Dendritic cell treated with granulocyte-macrophage colony-stimulating factor and Interleukin-4, amounts not matched to agents 40 ng/mL and 50 ng/mL, for 4 days (primary cell): ENCODE data around the gene RYR2.
"Not testable (repeated sequence)": the region's sequence is repeated elsewhere in the genome, so short reads cannot be mapped to it uniquely, and the experiment has no call there.

Experiments
- H3K27ac Mint-ChIP-seq: one replicate; pipeline ENCODE4 v1.8.0; 2022; ENCODE audit warnings: mild to moderate bottlenecking, mixed read lengths
- H3K27me3 Mint-ChIP-seq: one replicate; pipeline ENCODE4 v1.8.0; 2022; ENCODE audit warnings: mild to moderate bottlenecking, mixed read lengths
- H3K36me3 Mint-ChIP-seq: one replicate; pipeline ENCODE4 v1.8.0; 2022; ENCODE audit warnings: low read depth, mixed read lengths
- H3K4me1 Mint-ChIP-seq: one replicate; pipeline ENCODE4 v1.8.0; 2022; ENCODE audit warnings: low read depth, mixed read lengths
- H3K4me3 Mint-ChIP-seq: one replicate; pipeline ENCODE4 v1.8.0; 2022; ENCODE audit warnings: mild to moderate bottlenecking, moderate library complexity, mixed read lengths
- H3K9me3 Mint-ChIP-seq: one replicate; pipeline ENCODE4 v1.8.0; 2022; ENCODE audit warnings: mixed read lengths
- intact Hi-C: fragments of 100-400 bp; cut with micrococcal nuclease; formaldehyde crosslinking; loops from one replicate; pipeline ENCODE4 v1.15.0; 2022

RYR2 gene

GRCh38 chr1:237120683-237121082, 78.7 kb downstream of the RYR2 start:
- intact Hi-C loops = no loop called here
- no peaks in the 10 kb centered on the region for H3K4me1 Mint-ChIP-seq
- no peaks in the 10 kb centered on the region for H3K9me3 Mint-ChIP-seq
- no peaks in the 10 kb centered on the region for H3K36me3 Mint-ChIP-seq
- no peak overlapping the region for H3K4me3 Mint-ChIP-seq
- H3K27ac Mint-ChIP-seq = no peak overlapping the region
- H3K27me3 Mint-ChIP-seq = no peaks in the 10 kb centered on the region

DNA sequence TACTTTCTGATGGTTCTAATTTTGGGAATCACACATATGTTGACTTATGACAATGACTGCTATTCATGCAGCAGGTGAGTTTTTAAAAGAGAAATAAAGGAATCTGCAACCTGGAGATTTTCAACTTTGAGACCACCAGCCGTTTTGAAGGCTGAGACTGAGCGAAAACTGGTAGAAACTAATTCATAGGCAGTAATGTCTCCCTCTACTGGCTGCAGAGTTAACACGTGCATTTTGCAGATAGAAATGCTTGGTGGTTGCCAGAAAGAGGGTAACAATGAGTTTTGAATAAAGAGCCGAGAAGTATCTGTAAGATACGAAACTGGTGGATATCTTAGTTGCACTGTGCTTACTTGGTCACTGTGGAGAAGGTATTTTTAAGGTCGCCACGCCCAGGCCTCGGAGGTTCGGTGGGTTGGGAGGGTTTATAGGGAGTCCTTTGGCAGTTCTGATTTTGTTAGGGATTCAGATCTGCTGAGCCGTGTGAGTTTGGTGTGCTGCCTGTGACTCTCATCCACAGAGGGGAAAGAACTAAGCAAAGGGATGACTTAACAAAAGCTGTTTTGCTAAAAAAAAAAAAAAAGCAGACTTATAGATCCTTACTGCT, 83.0 kb downstream of the RYR2 start:
- H3K27ac Mint-ChIP-seq = no peak overlapping the region
- H3K27me3 Mint-ChIP-seq = no peaks in the 10 kb centered on the region
- no peaks in the 10 kb centered on the region for H3K36me3 Mint-ChIP-seq
- H3K9me3 Mint-ChIP-seq = peaks cover 31% of the 10 kb centered on the region
- intact Hi-C loops = no loop called here
- H3K4me3 Mint-ChIP-seq = no peak overlapping the region
- no peaks in the 10 kb centered on the region for H3K4me1 Mint-ChIP-seq

DNA sequence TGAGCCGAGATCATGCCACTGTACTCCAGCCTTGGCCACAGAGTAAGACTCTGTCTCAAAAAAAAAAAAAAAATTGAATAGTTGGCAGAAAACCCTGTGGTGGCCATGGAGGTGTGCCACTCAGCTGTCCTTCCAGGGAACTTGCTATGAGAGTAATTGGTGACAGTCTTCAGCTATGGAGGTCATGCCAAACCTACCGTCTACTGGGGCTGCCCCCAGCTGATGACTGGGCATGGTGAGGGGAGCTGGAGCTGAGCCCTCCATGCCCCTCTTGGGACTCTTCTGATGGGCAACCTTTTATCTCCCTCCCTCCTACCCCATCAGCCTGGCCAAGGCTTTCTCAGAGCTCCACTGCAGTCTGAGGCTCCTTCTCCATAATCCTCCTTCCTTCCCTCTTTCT, 84.2 kb downstream of the RYR2 start:
- H3K4me3 Mint-ChIP-seq = no peak overlapping the region
- intact Hi-C loops = no loop called here
- no peaks in the 10 kb centered on the region for H3K27me3 Mint-ChIP-seq
- H3K4me1 Mint-ChIP-seq = no peaks in the 10 kb centered on the region
- H3K9me3 Mint-ChIP-seq = peaks cover 36% of the 10 kb centered on the region
- H3K27ac Mint-ChIP-seq = no peak overlapping the region
- H3K36me3 Mint-ChIP-seq = no peaks in the 10 kb centered on the region

GRCh38 chr1:237127301-237127700, 85.3 kb downstream of the RYR2 start:
- intact Hi-C loops, H3K36me3 Mint-ChIP-seq, H3K27me3 Mint-ChIP-seq, H3K27ac Mint-ChIP-seq, H3K4me3 Mint-ChIP-seq, H3K4me1 Mint-ChIP-seq: not testable (repeated sequence)
- H3K9me3 Mint-ChIP-seq = peaks cover 46% of the 10 kb centered on the region

DNA sequence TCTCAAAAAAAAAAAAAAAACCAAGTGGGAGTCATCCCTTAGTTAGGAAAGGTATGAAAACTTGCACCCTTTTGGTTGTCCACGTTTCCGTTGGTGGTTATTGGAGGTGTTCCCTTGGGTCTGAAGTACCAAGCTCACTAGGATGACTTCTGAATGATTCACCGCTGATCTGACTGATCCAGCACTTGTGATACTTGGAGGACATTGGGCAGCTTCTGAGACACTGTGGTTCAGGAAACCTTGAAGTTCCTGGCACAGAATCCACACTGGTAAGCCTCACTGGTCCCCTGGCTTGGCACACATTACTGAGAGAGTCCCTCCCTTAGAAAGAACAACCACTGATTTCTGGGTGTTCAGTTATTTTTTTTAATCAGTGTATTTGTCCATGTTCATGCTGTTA, 91.9 kb downstream of the RYR2 start:
- Mint-ChIP-seq H3K4me3 (no peak overlapping the region), H3K27me3 (no peaks in the 10 kb centered on the region), H3K36me3 (no peaks in the 10 kb centered on the region), H3K27ac (no peak overlapping the region), H3K4me1 (no peaks in the 10 kb centered on the region), H3K9me3 (peaks cover 40% of the 10 kb centered on the region)
- intact Hi-C loops = no loop called here

DNA sequence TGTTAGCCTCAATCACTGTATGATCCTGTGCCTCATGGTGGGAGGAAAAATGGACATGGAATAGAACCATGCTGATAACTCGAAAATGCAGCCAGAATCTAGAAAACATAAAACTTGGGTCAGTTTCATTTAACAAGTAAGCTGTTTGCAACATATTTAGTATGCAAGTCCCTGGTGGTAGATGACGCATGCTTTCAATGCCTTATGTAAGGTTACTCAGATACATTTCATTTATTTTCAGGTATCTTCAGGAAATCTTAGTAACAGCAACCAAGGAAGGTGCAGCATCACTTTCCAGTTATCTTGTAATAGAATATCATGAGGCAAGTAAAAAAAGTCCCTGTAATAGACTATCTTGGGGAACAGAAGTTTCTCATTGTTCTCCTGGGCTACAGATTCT, 92.9 kb downstream of the RYR2 start:
- no peaks in the 10 kb centered on the region for H3K36me3 Mint-ChIP-seq
- no peak overlapping the region for H3K4me3 Mint-ChIP-seq
- intact Hi-C loops = no loop called here
- no peaks in the 10 kb centered on the region for H3K27me3 Mint-ChIP-seq
- H3K9me3 Mint-ChIP-seq = peaks cover 30% of the 10 kb centered on the region
- H3K27ac Mint-ChIP-seq = no peak overlapping the region
- H3K4me1 Mint-ChIP-seq = no peaks in the 10 kb centered on the region

DNA sequence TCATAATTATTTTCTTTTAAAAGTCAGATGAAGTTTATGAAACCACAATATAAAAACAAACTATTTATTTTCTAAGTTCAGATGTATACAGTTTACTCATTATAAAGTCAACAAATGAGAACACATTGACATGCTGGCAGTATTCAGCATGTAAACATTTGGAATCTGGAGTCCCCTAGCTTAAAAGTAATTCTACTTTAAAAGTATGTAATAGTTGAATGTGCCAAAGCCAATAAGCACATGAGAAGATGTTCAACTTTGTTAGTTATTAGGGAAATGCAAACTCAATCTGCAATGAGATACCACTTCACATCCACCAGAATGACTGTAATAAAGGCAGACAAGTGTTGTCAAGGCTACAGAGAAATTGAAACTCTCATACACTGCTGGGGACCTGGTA, 96.6 kb downstream of the RYR2 start:
- Mint-ChIP-seq H3K27ac (no peak overlapping the region), H3K27me3 (no peaks in the 10 kb centered on the region), H3K9me3 (peaks cover 2% of the 10 kb centered on the region), H3K4me1 (no peaks in the 10 kb centered on the region), H3K36me3 (no peaks in the 10 kb centered on the region), H3K4me3 (no peak overlapping the region)
- intact Hi-C loops = no loop called here

- Mint-ChIP-seq H3K36me3 (no peaks in the 10 kb centered on the region), H3K4me1 (no peaks in the 10 kb centered on the region), H3K9me3 (no peaks in the 10 kb centered on the region), H3K27me3 (no peaks in the 10 kb centered on the region), H3K4me3 (no peak overlapping the region), H3K27ac (no peak overlapping the region)
- intact Hi-C loops = no loop called here
These were observed 97.7 kb downstream of the RYR2 start for GRCh38 chr1:237139732-237140131.

DNA sequence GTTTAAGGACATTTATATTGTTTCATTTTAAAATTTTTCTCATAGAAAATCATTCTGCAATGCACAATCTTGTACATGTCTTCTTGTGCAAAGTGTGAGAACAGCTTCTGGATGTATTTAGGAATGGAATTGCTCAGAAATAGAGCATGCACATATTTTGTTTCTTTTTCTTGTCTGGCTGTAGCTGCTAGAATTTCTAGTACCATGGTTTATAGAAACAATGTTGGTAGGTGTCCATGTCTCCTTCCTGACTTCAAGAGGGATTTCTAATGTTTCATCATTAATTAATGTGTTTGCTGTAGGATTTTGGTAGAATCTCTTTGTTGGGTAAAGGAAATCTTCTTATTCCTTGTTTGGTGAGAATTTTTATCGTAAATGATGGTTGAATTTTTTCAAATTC, 99.0 kb downstream of the RYR2 start:
- Mint-ChIP-seq H3K4me3 (no peak overlapping the region), H3K27me3 (no peaks in the 10 kb centered on the region), H3K4me1 (no peaks in the 10 kb centered on the region), H3K27ac (no peak overlapping the region), H3K36me3 (no peaks in the 10 kb centered on the region), H3K9me3 (no peaks in the 10 kb centered on the region)
- intact Hi-C loops = no loop called here

DNA sequence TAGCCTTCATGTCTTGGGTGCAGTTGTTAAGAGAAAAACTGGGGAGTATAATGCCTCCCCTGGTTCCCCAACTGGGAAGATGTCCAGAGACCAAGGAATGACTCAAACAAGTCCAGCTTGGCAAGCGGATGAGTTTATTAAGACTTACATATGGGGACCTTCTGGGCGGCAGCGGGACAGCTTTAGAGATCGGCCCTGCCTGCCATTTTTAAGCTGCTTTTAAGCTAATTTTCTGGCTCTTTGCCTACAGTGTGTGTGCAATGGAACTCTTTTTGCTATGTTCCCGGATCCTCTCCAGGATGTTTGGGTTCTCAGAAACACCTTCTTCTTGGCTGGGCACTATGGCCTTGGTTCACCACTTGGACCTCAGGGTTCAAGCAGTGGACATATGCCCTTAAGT, 99.5 kb downstream of the RYR2 start:
- intact Hi-C loops = no loop called here
- no peaks in the 10 kb centered on the region for H3K36me3 Mint-ChIP-seq
- no peak overlapping the region for H3K4me3 Mint-ChIP-seq
- H3K27ac Mint-ChIP-seq = no peak overlapping the region
- H3K4me1 Mint-ChIP-seq = no peaks in the 10 kb centered on the region
- no peaks in the 10 kb centered on the region for H3K27me3 Mint-ChIP-seq
- H3K9me3 Mint-ChIP-seq = no peaks in the 10 kb centered on the region

- intact Hi-C loops = no loop called here
These were observed 103.6 kb downstream of the RYR2 start for GRCh38 chr1:237145379-237146135.

DNA sequence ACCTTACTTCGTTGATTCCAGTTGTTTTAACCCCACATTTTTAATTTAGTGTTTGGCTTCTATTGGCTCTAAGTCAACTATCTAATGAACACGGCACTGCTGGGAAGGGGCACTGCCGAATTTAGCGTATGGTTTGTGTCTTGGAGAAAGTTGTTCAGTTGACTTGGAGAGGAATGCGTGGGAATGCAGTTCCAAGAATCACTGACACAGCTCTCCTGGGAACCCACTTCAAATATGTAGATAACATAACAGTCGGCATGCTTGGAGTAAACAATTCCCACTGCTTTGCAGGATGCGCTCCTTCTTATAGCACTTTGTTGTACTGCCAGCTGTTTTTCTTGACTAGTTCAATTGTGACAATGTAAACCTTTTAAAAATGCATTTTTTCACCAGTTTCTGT, 104.3 kb downstream of the RYR2 start:
- no peak overlapping the region for H3K4me3 Mint-ChIP-seq
- no peaks in the 10 kb centered on the region for H3K27me3 Mint-ChIP-seq
- no peak overlapping the region for H3K27ac Mint-ChIP-seq
- no peaks in the 10 kb centered on the region for H3K4me1 Mint-ChIP-seq
- no peaks in the 10 kb centered on the region for H3K9me3 Mint-ChIP-seq
- H3K36me3 Mint-ChIP-seq = no peaks in the 10 kb centered on the region
- intact Hi-C loops = no loop called here

More at GRCh38 chr1:237145379-237146135, 103.6 kb downstream of the RYR2 start:
- Mint-ChIP-seq H3K27ac (no peak overlapping the region), H3K4me3 (no peak overlapping the region), H3K4me1 (no peaks in the 10 kb centered on the region), H3K9me3 (no peaks in the 10 kb centered on the region), H3K36me3 (no peaks in the 10 kb centered on the region), H3K27me3 (no peaks in the 10 kb centered on the region)

DNA sequence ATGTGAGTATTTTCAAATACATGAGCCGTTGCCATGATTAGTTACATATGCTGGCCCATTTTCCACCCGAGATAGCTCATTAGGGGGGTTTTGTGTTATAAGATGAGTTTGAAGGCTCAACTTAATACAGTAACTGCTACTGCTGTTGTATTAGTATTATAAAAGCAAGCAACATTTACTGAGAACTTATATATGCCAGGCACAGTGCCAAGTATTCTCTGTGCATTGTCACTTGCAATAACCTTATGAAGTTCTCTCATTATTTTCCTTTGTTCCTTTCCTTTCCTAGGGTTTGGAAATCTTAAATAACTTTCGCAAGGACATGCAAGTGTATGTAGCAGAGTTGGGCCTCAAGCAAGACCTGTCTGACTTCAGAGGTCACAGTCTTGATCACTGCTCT, 107.9 kb downstream of the RYR2 start:
- Mint-ChIP-seq H3K27ac (no peak overlapping the region), H3K27me3 (no peaks in the 10 kb centered on the region), H3K4me3 (no peak overlapping the region), H3K36me3 (no peaks in the 10 kb centered on the region), H3K4me1 (no peaks in the 10 kb centered on the region), H3K9me3 (no peaks in the 10 kb centered on the region)
- intact Hi-C loops = no loop called here

- H3K4me1 Mint-ChIP-seq, intact Hi-C loops, H3K4me3 Mint-ChIP-seq, H3K36me3 Mint-ChIP-seq, H3K9me3 Mint-ChIP-seq, H3K27ac Mint-ChIP-seq, H3K27me3 Mint-ChIP-seq: not testable (repeated sequence)
These were observed 110.0 kb downstream of the RYR2 start for GRCh38 chr1:237151979-237152378.
